PC-9 (cell line): ENCODE data around the gene ARMC9. TPM values are rescaled to one million over a fixed set of nuclear protein-coding genes. Genes with fewer than 3 reads are reported as not detected.

Experiments
- BruUV-seq: library from RNA; stranded (reverse); fragments of 400-500 nt; replicated peaks from 2 replicates; lab custom pipeline; 2021; lab: Mats Ljungman, UMichigan
- CTCF ChIA-PET: fragments of 300-600 bp; sonication (Branson Sonifier 250); formaldehyde crosslinking; loops from one replicate; lab custom pipeline; 2022; ENCODE audit warnings: antibody characterized with exemption; lab: Charles Lee
- POLR2A ChIA-PET: fragments of 300-600 bp; sonication (Branson Sonifier 250); formaldehyde crosslinking; loops from one replicate; lab custom pipeline; 2022; ENCODE audit warnings: antibody characterized with exemption; ENCODE audit not compliant: unreplicated experiment; lab: Charles Lee
- DNase-seq, 2 experiments: peaks; one replicate each; pipeline versions ENCODE4 v3.0.0 to v3.0.0-alpha.2; 2015 to 2022; ENCODE audit warnings: mixed read lengths in 1 of 2
- H2AFZ ChIP-seq: fragments of 200-600 bp; sonication (generic); 2 replicates; pipeline ENCODE4 v1.8.1; 2017; ENCODE audit warnings: antibody characterized with exemption
- H3F3A ChIP-seq: fragments of 200-600 bp; sonication (generic); 2 replicates; pipeline ENCODE4 v1.8.1; 2017; ENCODE audit warnings: antibody characterized with exemption, mild to moderate bottlenecking, low read depth; ENCODE audit not compliant: insufficient read depth
- H3K27ac ChIP-seq: fragments of 200-600 bp; sonication (generic); 2 replicates; pipeline ENCODE4 v1.6.1; 2016; ENCODE audit warnings: mixed run types
- H3K27me3 ChIP-seq: fragments of 200-600 bp; sonication (generic); 2 replicates; pipeline ENCODE4 v1.6.1; 2016; ENCODE audit warnings: low read depth, mixed run types; ENCODE audit not compliant: insufficient read depth
- H3K36me3 ChIP-seq: fragments of 200-600 bp; sonication (generic); 2 replicates; pipeline ENCODE4 v1.6.1; 2016; ENCODE audit warnings: low read depth, mixed run types
- H3K4me1 ChIP-seq: fragments of 200-600 bp; sonication (generic); replicated peaks from 2 replicates; pipeline ENCODE4 v1.6.1; 2016; ENCODE audit warnings: mixed run types; ENCODE audit not compliant: insufficient read depth
- H3K4me2 ChIP-seq: fragments of 200-600 bp; sonication (generic); 2 replicates; pipeline ENCODE4 v1.6.1; 2017; ENCODE audit warnings: mixed run types
- H3K4me3 ChIP-seq: fragments of 200-600 bp; sonication (generic); 2 replicates; pipeline ENCODE4 v1.6.1; 2016; ENCODE audit warnings: mixed run types
- H3K79me2 ChIP-seq: fragments of 200-600 bp; sonication (generic); 2 replicates; pipeline ENCODE4 v1.6.1; 2017; ENCODE audit warnings: low read depth, mixed run types
- H3K9me2 ChIP-seq: fragments of 200-600 bp; sonication (generic); 2 replicates; pipeline ENCODE4 v1.8.1; 2017; ENCODE audit warnings: mild to moderate bottlenecking; ENCODE audit not compliant: insufficient read depth
- H3K9me3 ChIP-seq: fragments of 200-600 bp; sonication (generic); 2 replicates; pipeline ENCODE4 v1.8.1; 2016; ENCODE audit warnings: low read depth; ENCODE audit not compliant: insufficient read depth
- H4K20me1 ChIP-seq: fragments of 200-600 bp; sonication (generic); 2 replicates; pipeline ENCODE4 v1.8.1; 2017; ENCODE audit not compliant: insufficient read depth
- CTCF ChIP-seq: fragments of 200-600 bp; sonication (generic); conservative IDR thresholded peaks from 2 replicates; pipeline ENCODE4 v1.6.1; 2017; ENCODE audit warnings: mixed run types, antibody characterized with exemption, mild to moderate bottlenecking, moderate library complexity
- EZH2 ChIP-seq: fragments of 200-600 bp; sonication (generic); IDR thresholded peaks from 2 replicates; pipeline ENCODE4 v1.8.0; 2017; ENCODE audit warnings: antibody characterized with exemption, low read depth
- intact Hi-C: fragments of 100-400 bp; cut with micrococcal nuclease; formaldehyde crosslinking; loops from one replicate; pipeline ENCODE4 v1.10.0; 2022; ENCODE audit not compliant: unreplicated experiment
- total RNA-seq: library from RNA; stranded (reverse); gene quantifications from 2 replicates; pipeline ENCODE4 v1.2.3, GENCODE V29; 2021

The ARMC9 gene
- total RNA-seq, 1 experiment from 2014 or later, result 23.4 TPM

DNA sequence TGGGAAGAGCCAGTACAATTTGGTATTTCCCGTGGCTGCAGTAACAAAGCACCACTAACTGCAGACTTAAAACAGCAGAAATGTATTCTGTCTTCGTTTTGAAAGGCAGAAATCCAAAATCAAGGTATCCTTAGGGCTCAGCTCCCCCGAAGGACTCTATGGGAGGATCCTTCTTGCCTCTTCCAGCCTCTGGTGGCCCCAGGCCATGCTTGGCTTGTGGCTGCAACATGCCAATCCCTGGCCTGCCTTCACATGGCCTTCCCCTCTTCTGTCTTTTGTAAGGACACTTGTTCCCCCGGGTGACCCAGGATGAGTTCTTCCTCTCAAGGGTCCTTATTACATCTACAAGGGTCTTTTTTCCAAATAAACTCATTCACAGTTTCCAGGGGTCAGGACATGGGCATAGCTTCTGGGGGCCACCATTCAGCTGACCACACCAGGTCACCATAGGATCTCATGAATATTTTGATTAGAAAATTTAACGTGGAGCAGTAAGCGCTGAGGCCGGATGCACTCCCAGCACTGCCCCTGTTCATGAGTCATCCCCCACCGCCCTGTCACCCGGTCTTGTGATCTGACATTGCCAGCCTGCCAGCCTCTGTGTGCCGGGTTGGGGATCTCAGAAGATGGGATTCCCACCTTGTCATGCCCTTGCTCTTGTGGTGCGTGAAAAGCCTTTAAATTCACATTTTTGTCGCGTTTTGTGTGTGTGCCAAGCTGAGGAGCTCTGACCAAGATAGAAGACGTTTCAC lies 135.9 kb downstream of the ARMC9 start:
- Histone ChIP-seq H3K4me1 (no peaks in the 10 kb centered on the region), H4K20me1 (no peaks in the 10 kb centered on the region), H2AFZ (no peak overlapping the region), H3K9me2 (0 out of 2 replicates have a peak, but pooled peaks cover 5% of the 10 kb centered on the region), H3K36me3 (no peaks in the 10 kb centered on the region), H3F3A (no peaks in the 10 kb centered on the region), H3K9me3 (no peaks in the 10 kb centered on the region), H3K79me2 (no peaks in the 10 kb centered on the region), H3K27ac (no peak overlapping the region), H3K27me3 (no peaks in the 10 kb centered on the region), H3K4me2 (no peak overlapping the region), H3K4me3 (no peak overlapping the region)
- TF ChIP-seq EZH2, result no peak
- DNase-seq, result no peak
- intact Hi-C loops, result no loop called here
- CTCF ChIA-PET, result no interaction called here
- no TSS peak for BruUV-seq
- POLR2A ChIA-PET, result interaction anchor here (0.7 kb wide), 1 partner anchor 145 kb away, joined by 4 read pairs; no protein-coding TSS in a partner anchor

GRCh38 chr2:231334981-231335380 lies 136.6 kb downstream of the ARMC9 start:
- TF ChIP-seq EZH2 (no peak), CTCF (no peak)
- no peak overlapping the region for H3K4me2 ChIP-seq
- no peak overlapping the region for H3K4me3 ChIP-seq
- no peaks in the 10 kb centered on the region for H3F3A ChIP-seq
- no peaks in the 10 kb centered on the region for H3K27me3 ChIP-seq
- intact Hi-C loops, result no loop called here
- DNase-seq, result no peak
- no peak overlapping the region for H3K27ac ChIP-seq
- H3K9me3 ChIP-seq, result no peaks in the 10 kb centered on the region
- H3K79me2 ChIP-seq, result no peaks in the 10 kb centered on the region
- POLR2A ChIA-PET, result interaction anchor here (0.7 kb wide), 1 partner anchor 145 kb away, joined by 4 read pairs; no protein-coding TSS in a partner anchor
- H3K9me2 ChIP-seq, result no peaks in the 10 kb centered on the region
- H4K20me1 ChIP-seq, result no peaks in the 10 kb centered on the region
- no TSS peak for BruUV-seq
- CTCF ChIA-PET, result no interaction called here
- no peaks in the 10 kb centered on the region for H3K36me3 ChIP-seq
- no peaks in the 10 kb centered on the region for H3K4me1 ChIP-seq
- H2AFZ ChIP-seq, result no peak overlapping the region

DNA sequence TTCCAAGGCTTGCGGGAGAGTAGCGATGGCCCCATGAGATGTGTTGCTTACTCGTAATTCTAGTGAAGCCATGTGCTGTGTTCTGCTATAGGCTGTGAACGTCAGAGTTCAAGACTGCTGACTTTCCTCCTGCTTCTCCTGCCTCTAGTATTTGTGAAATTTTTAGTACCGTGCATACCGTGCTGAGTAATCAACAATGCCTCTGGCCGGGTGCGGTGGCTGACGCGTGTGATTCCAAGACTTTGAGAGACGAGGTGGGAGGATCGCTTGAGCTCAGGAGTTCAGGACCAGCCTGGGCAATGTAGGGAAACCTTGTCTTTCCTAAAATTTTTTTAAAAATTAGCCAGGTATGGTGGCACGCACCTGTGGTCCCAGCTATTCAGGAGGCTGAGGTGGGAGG lies 137.2 kb downstream of the ARMC9 start:
- POLR2A ChIA-PET, result no interaction called here

More for the DNA sequence above, 137.2 kb downstream of the ARMC9 start:
- Histone ChIP-seq H3K9me2 (no peaks in the 10 kb centered on the region), H3K36me3 (no peaks in the 10 kb centered on the region), H3K4me1 (no peaks in the 10 kb centered on the region), H3K9me3 (no peaks in the 10 kb centered on the region), H3K27ac (no peak overlapping the region), H3F3A (no peaks in the 10 kb centered on the region), H4K20me1 (no peaks in the 10 kb centered on the region), H3K4me2 (no peak overlapping the region), H3K27me3 (no peaks in the 10 kb centered on the region), H3K4me3 (no peak overlapping the region), H2AFZ (no peak overlapping the region), H3K79me2 (no peaks in the 10 kb centered on the region)
- CTCF ChIA-PET, result interaction anchor here (0.7 kb wide), 1 partner anchor 86 kb away, joined by 3 read pairs; no protein-coding TSS in a partner anchor
- BruUV-seq, result no TSS peak
- DNase-seq, result no peak
- TF ChIP-seq EZH2 (no peak), CTCF (no peak)
- intact Hi-C loops, result no loop called here
